ENCODE results near the gene S1PR1.

S1PR1 gene

GRCh38 chr1:101280049-101280592 is 43.3 kb downstream of the S1PR1 start:
- H3K27ac ChIP-seq (ENCODE audit: low read length, poor library complexity, severe bottlenecking): no peak overlapping the region
- H3K36me3 ChIP-seq (ENCODE audit: control insufficient read depth in 1 of 2, insufficient read depth in 2 of 2, low read depth in 1 of 2, low read length in 2 of 2): no peaks in the 10 kb centered on the region
- H2AK5ac ChIP-seq (ENCODE audit: low read length, severe bottlenecking): no peak overlapping the region
- no peak overlapping the region for H2AFZ ChIP-seq (ENCODE audit: low read depth, low read length)
- peaks cover 13 to 18% of the 10 kb centered on the region in 2 experiments for H3K27me3 ChIP-seq (ENCODE audit: control insufficient read depth in 1 of 2, insufficient read depth in 1 of 2, low read length in 2 of 2)
- no peak overlapping the region for H3K4me3 ChIP-seq (ENCODE audit: insufficient read depth in 1 of 2, low read depth in 1 of 2, low read length in 2 of 2)
- no peaks in the 10 kb centered on the region for H3K9me3 ChIP-seq (ENCODE audit: control insufficient read depth, low read length)
- H4K8ac ChIP-seq (ENCODE audit: low read length): no peak overlapping the region
- no peak for DNase-seq
- H3K18ac ChIP-seq (ENCODE audit: low read depth in 1 of 2, low read length in 2 of 2): no peak overlapping the region
- H2BK12ac ChIP-seq (ENCODE audit: low read length in 2 of 2): no peak overlapping the region
- H2BK15ac ChIP-seq (ENCODE audit: low read depth, poor library complexity, severe bottlenecking): no peak overlapping the region
- no peak overlapping the region for H3K4me2 ChIP-seq (ENCODE audit: low read length, poor library complexity, severe bottlenecking)
- no peak overlapping the region for H3K23ac ChIP-seq (ENCODE audit: low read length in 2 of 2)
- no peaks in the 10 kb centered on the region for H3K79me1 ChIP-seq (replicated peaks; ENCODE audit: low read length, poor library complexity, severe bottlenecking)
- no CpG with 5 or more reads among the region's 1 CpG for WGBS
- H3K4ac ChIP-seq (ENCODE audit: low read depth in 1 of 2, low read length in 2 of 2): no peak overlapping the region
- no peak overlapping the region for H4K91ac ChIP-seq (ENCODE audit: low read length)
- H3K9ac ChIP-seq (ENCODE audit: low read length): no peak overlapping the region
- H3K4me1 ChIP-seq (ENCODE audit: control insufficient read depth, insufficient read depth, low read depth, low read length): no peaks in the 10 kb centered on the region
- H2BK120ac ChIP-seq (ENCODE audit: low read depth, low read length): no peak overlapping the region
- H3K14ac ChIP-seq (ENCODE audit: low read length in 2 of 2): no peak overlapping the region
- H2BK5ac ChIP-seq (ENCODE audit: low read depth, low read length, poor library complexity, severe bottlenecking): no peak overlapping the region

- Histone ChIP-seq H3K23ac (ENCODE audit: low read length in 2 of 2) (no peak overlapping the region), H2BK120ac (ENCODE audit: low read depth, low read length) (no peak overlapping the region), H4K91ac (ENCODE audit: low read length) (no peak overlapping the region), H2AK5ac (ENCODE audit: low read length, severe bottlenecking) (no peak overlapping the region), H3K9me3 (ENCODE audit: control insufficient read depth, low read length) (no peaks in the 10 kb centered on the region), H3K4me2 (ENCODE audit: low read length, poor library complexity, severe bottlenecking) (no peak overlapping the region), H3K27me3 (ENCODE audit: control insufficient read depth in 1 of 2, insufficient read depth in 1 of 2, low read length in 2 of 2) (peaks cover 13 to 18% of the 10 kb centered on the region in 2 experiments), H3K14ac (ENCODE audit: low read length in 2 of 2) (no peak overlapping the region), H2AFZ (ENCODE audit: low read depth, low read length) (no peak overlapping the region), H3K79me1 (replicated peaks; ENCODE audit: low read length, poor library complexity, severe bottlenecking) (no peaks in the 10 kb centered on the region), H2BK5ac (ENCODE audit: low read depth, low read length, poor library complexity, severe bottlenecking) (no peak overlapping the region), H3K18ac (ENCODE audit: low read depth in 1 of 2, low read length in 2 of 2) (peak overlapping the region in 1 of 2 experiments; percentile 27), H3K4me3 (ENCODE audit: insufficient read depth in 1 of 2, low read depth in 1 of 2, low read length in 2 of 2) (no peak overlapping the region), H3K4me1 (ENCODE audit: control insufficient read depth, insufficient read depth, low read depth, low read length) (no peaks in the 10 kb centered on the region), H3K36me3 (ENCODE audit: control insufficient read depth in 1 of 2, insufficient read depth in 2 of 2, low read depth in 1 of 2, low read length in 2 of 2) (no peaks in the 10 kb centered on the region), H3K9ac (ENCODE audit: low read length) (no peak overlapping the region), H4K8ac (ENCODE audit: low read length) (peak overlapping the region; percentile 24), H3K27ac (ENCODE audit: low read length, poor library complexity, severe bottlenecking) (no peak overlapping the region), H2BK12ac (ENCODE audit: low read length in 2 of 2) (no peak overlapping the region), H2BK15ac (ENCODE audit: low read depth, poor library complexity, severe bottlenecking) (no peak overlapping the region), H3K4ac (ENCODE audit: low read depth in 1 of 2, low read length in 2 of 2) (peak overlapping the region in 1 of 2 experiments; percentile 49)
- 94% methylated on average over 1 of the region's 4 CpGs for WGBS
- no peak for DNase-seq
Measured at GRCh38 chr1:101280942-101281654, 44.3 kb downstream of the S1PR1 start.

- Histone ChIP-seq H2BK120ac (ENCODE audit: low read depth, low read length) (no peak overlapping the region), H2AFZ (ENCODE audit: low read depth, low read length) (no peak overlapping the region), H3K9ac (ENCODE audit: low read length) (no peak overlapping the region), H3K23ac (ENCODE audit: low read length in 2 of 2) (no peak overlapping the region), H3K4me2 (ENCODE audit: low read length, poor library complexity, severe bottlenecking) (no peak overlapping the region), H2BK12ac (ENCODE audit: low read length in 2 of 2) (no peak overlapping the region), H2BK5ac (ENCODE audit: low read depth, low read length, poor library complexity, severe bottlenecking) (no peak overlapping the region), H2AK5ac (ENCODE audit: low read length, severe bottlenecking) (no peak overlapping the region), H3K4me1 (ENCODE audit: control insufficient read depth, insufficient read depth, low read depth, low read length) (no peaks in the 10 kb centered on the region), H3K9me3 (ENCODE audit: control insufficient read depth, low read length) (no peaks in the 10 kb centered on the region), H3K14ac (ENCODE audit: low read length in 2 of 2) (no peak overlapping the region), H3K36me3 (ENCODE audit: control insufficient read depth in 1 of 2, insufficient read depth in 2 of 2, low read depth in 1 of 2, low read length in 2 of 2) (no peaks in the 10 kb centered on the region), H3K4ac (ENCODE audit: low read depth in 1 of 2, low read length in 2 of 2) (no peak overlapping the region), H3K4me3 (ENCODE audit: insufficient read depth in 1 of 2, low read depth in 1 of 2, low read length in 2 of 2) (no peak overlapping the region), H3K27me3 (ENCODE audit: control insufficient read depth in 1 of 2, insufficient read depth in 1 of 2, low read length in 2 of 2) (peaks cover 9 to 18% of the 10 kb centered on the region in 2 experiments), H3K27ac (ENCODE audit: low read length, poor library complexity, severe bottlenecking) (no peak overlapping the region), H3K79me1 (replicated peaks; ENCODE audit: low read length, poor library complexity, severe bottlenecking) (no peaks in the 10 kb centered on the region), H4K8ac (ENCODE audit: low read length) (no peak overlapping the region), H4K91ac (ENCODE audit: low read length) (no peak overlapping the region), H3K18ac (ENCODE audit: low read depth in 1 of 2, low read length in 2 of 2) (no peak overlapping the region), H2BK15ac (ENCODE audit: low read depth, poor library complexity, severe bottlenecking) (no peak overlapping the region)
- 100% methylated on average over 3 of the region's 3 CpGs for WGBS
- DNase-seq: no peak
Measured at GRCh38 chr1:101281751-101282150, 44.9 kb downstream of the S1PR1 start.

GRCh38 chr1:101282314-101283038 is 45.7 kb downstream of the S1PR1 start:
- no peak for DNase-seq
- H3K9ac ChIP-seq (ENCODE audit: low read length): no peak overlapping the region
- H3K14ac ChIP-seq (ENCODE audit: low read length in 2 of 2): no peak overlapping the region
- no peak overlapping the region for H2AK5ac ChIP-seq (ENCODE audit: low read length, severe bottlenecking)
- WGBS: 76% methylated on average over 8 of the region's 10 CpGs
- no peak overlapping the region for H3K27ac ChIP-seq (ENCODE audit: low read length, poor library complexity, severe bottlenecking)
- H4K91ac ChIP-seq (ENCODE audit: low read length): no peak overlapping the region
- no peak overlapping the region for H2BK120ac ChIP-seq (ENCODE audit: low read depth, low read length)
- no peak overlapping the region for H3K4me2 ChIP-seq (ENCODE audit: low read length, poor library complexity, severe bottlenecking)
- H3K4me1 ChIP-seq (ENCODE audit: control insufficient read depth, insufficient read depth, low read depth, low read length): no peaks in the 10 kb centered on the region
- H3K36me3 ChIP-seq (ENCODE audit: control insufficient read depth in 1 of 2, insufficient read depth in 2 of 2, low read depth in 1 of 2, low read length in 2 of 2): no peaks in the 10 kb centered on the region
- H2BK12ac ChIP-seq (ENCODE audit: low read length in 2 of 2): no peak overlapping the region
- H3K79me1 ChIP-seq (replicated peaks; ENCODE audit: low read length, poor library complexity, severe bottlenecking): no peaks in the 10 kb centered on the region
- no peak overlapping the region for H3K23ac ChIP-seq (ENCODE audit: low read length in 2 of 2)
- peaks cover 2 to 13% of the 10 kb centered on the region in 2 experiments for H3K27me3 ChIP-seq (ENCODE audit: control insufficient read depth in 1 of 2, insufficient read depth in 1 of 2, low read length in 2 of 2)
- no peaks in the 10 kb centered on the region for H3K9me3 ChIP-seq (ENCODE audit: control insufficient read depth, low read length)
- H3K4me3 ChIP-seq (ENCODE audit: insufficient read depth in 1 of 2, low read depth in 1 of 2, low read length in 2 of 2): no peak overlapping the region
- H3K18ac ChIP-seq (ENCODE audit: low read depth in 1 of 2, low read length in 2 of 2): no peak overlapping the region
- no peak overlapping the region for H2BK15ac ChIP-seq (ENCODE audit: low read depth, poor library complexity, severe bottlenecking)
- H2BK5ac ChIP-seq (ENCODE audit: low read depth, low read length, poor library complexity, severe bottlenecking): no peak overlapping the region
- no peak overlapping the region for H3K4ac ChIP-seq (ENCODE audit: low read depth in 1 of 2, low read length in 2 of 2)
- no peak overlapping the region for H4K8ac ChIP-seq (ENCODE audit: low read length)
- H2AFZ ChIP-seq (ENCODE audit: low read depth, low read length): no peak overlapping the region
